Loucy (cell line): ENCODE data around the gene HSDL1.

Source experiments
- H2AFZ ChIP-seq: fragments of 200-600 bp; sonication (generic); 2 replicates; pipeline ENCODE4 v1.6.0; 2016; ENCODE audit warnings: antibody characterized with exemption, mild to moderate bottlenecking, low read length, moderate library complexity
- H3F3A ChIP-seq: fragments of 200-600 bp; 2 replicates; pipeline ENCODE4 v1.6.0; 2016; ENCODE audit warnings: antibody characterized with exemption, low read depth, mild to moderate bottlenecking
- H3K27me3 ChIP-seq: fragments of 200-600 bp; sonication (generic); 2 replicates; pipeline ENCODE4 v1.6.1; 2014; ENCODE audit warnings: low read length, mild to moderate bottlenecking; ENCODE audit not compliant: insufficient read depth, poor library complexity, severe bottlenecking
- H3K36me3 ChIP-seq: fragments of 200-600 bp; sonication (generic); 2 replicates; pipeline ENCODE4 v1.6.1; 2016; ENCODE audit warnings: low read length; ENCODE audit not compliant: insufficient read depth
- H3K4me1 ChIP-seq: fragments of 200-600 bp; sonication (generic); 2 replicates; pipeline ENCODE4 v1.5.1; 2014; ENCODE audit warnings: low read length, mild to moderate bottlenecking; ENCODE audit not compliant: insufficient read depth, poor library complexity, severe bottlenecking
- H3K4me2 ChIP-seq: fragments of 200-600 bp; sonication (generic); 2 replicates; pipeline ENCODE4 v1.6.0; 2014; ENCODE audit warnings: antibody characterized with exemption, low read length, low read depth, mild to moderate bottlenecking; ENCODE audit not compliant: poor library complexity, severe bottlenecking
- H3K4me3 ChIP-seq: fragments of 200-600 bp; sonication (generic); 2 replicates; pipeline ENCODE4 v1.5.1; 2014; ENCODE audit warnings: low read length, mild to moderate bottlenecking, mixed read lengths; ENCODE audit not compliant: poor library complexity, severe bottlenecking
- H3K79me2 ChIP-seq: fragments of 200-600 bp; sonication (generic); 2 replicates; pipeline ENCODE4 v1.6.1; 2014; ENCODE audit warnings: low read length; ENCODE audit not compliant: insufficient read depth
- H3K9ac ChIP-seq: fragments of 200-600 bp; sonication (generic); 2 replicates; pipeline ENCODE4 v1.6.0; 2014; ENCODE audit warnings: mild to moderate bottlenecking, low read depth, low read length, moderate library complexity; ENCODE audit not compliant: poor library complexity, severe bottlenecking
- H3K9me2 ChIP-seq: fragments of 200-600 bp; sonication (generic); replicated peaks from 2 replicates; pipeline ENCODE4 v1.6.1; 2016; ENCODE audit warnings: low read depth, low read length, mixed read lengths
- H3K9me3 ChIP-seq: fragments of 200-600 bp; sonication (generic); 2 replicates; pipeline ENCODE4 v1.6.1; 2014; ENCODE audit warnings: mild to moderate bottlenecking, antibody characterized with exemption, low read length, low read depth; ENCODE audit not compliant: insufficient read depth
- H4K20me1 ChIP-seq: fragments of 200-600 bp; sonication (generic); 2 replicates; pipeline ENCODE4 v1.6.0; 2014; ENCODE audit warnings: antibody characterized with exemption, low read length, mild to moderate bottlenecking; ENCODE audit not compliant: insufficient read depth, poor library complexity, severe bottlenecking
- EZH2phosphoT487 ChIP-seq: fragments of 200-600 bp; IDR thresholded peaks from 2 replicates; pipeline ENCODE4 v1.6.1; 2018; ENCODE audit warnings: antibody characterized with exemption, mild to moderate bottlenecking, moderate library complexity, borderline replicate concordance
- TF ChIP-seq, protein P1 (sequence below): fragments of 200-600 bp; sonication (generic); conservative IDR thresholded peaks from 2 replicates; pipeline ENCODE4 v1.5.1; 2014; ENCODE audit warnings: mild to moderate bottlenecking, antibody characterized with exemption, low read length

Gene HSDL1

DNA sequence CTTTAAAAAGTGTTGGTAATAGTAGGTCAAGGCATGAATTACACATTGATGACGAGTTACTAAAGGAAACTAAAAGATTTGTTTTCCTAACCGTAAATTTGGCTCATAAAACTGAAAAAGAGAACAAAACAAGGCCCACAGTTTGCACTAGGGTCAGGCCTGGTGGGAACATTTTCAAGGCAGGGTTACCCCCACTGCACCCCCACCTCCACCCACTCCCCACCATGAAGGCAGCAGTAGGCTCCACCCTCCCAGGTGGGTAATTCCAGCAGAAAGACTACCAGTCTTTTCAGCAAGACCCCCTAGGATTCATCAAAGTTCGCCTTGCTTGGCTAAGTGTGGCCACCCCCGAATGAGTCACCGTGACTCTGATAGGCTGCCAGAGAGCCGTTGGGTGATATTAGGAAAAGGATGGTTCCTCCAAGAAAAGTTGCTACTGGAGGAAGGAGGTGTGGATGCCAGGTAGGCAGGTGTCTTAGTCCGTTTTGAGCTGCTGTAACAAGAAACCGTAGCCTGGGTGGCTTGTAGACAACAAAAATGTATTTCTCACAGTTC lies 8.8 kb upstream of the HSDL1 start:
- H3K27me3 ChIP-seq, result no peaks in the 10 kb centered on the region
- H3K4me1 ChIP-seq, result no peaks in the 10 kb centered on the region
- no peak for TF ChIP-seq EZH2phosphoT487
- TF ChIP-seq, protein P1, sequence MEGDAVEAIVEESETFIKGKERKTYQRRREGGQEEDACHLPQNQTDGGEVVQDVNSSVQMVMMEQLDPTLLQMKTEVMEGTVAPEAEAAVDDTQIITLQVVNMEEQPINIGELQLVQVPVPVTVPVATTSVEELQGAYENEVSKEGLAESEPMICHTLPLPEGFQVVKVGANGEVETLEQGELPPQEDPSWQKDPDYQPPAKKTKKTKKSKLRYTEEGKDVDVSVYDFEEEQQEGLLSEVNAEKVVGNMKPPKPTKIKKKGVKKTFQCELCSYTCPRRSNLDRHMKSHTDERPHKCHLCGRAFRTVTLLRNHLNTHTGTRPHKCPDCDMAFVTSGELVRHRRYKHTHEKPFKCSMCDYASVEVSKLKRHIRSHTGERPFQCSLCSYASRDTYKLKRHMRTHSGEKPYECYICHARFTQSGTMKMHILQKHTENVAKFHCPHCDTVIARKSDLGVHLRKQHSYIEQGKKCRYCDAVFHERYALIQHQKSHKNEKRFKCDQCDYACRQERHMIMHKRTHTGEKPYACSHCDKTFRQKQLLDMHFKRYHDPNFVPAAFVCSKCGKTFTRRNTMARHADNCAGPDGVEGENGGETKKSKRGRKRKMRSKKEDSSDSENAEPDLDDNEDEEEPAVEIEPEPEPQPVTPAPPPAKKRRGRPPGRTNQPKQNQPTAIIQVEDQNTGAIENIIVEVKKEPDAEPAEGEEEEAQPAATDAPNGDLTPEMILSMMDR, result no peak
- no peaks in the 10 kb centered on the region for H3K36me3 ChIP-seq
- no peaks in the 10 kb centered on the region for H4K20me1 ChIP-seq
- H3K4me2 ChIP-seq, result no peak overlapping the region
- no peaks in the 10 kb centered on the region for H3K9me3 ChIP-seq
- no peaks in the 10 kb centered on the region for H3K9me2 ChIP-seq
- H3F3A ChIP-seq, result no peaks in the 10 kb centered on the region
- no peak overlapping the region for H3K4me3 ChIP-seq
- H2AFZ ChIP-seq, result no peak overlapping the region
- H3K9ac ChIP-seq, result no peak overlapping the region
- H3K79me2 ChIP-seq, result no peaks in the 10 kb centered on the region

DNA sequence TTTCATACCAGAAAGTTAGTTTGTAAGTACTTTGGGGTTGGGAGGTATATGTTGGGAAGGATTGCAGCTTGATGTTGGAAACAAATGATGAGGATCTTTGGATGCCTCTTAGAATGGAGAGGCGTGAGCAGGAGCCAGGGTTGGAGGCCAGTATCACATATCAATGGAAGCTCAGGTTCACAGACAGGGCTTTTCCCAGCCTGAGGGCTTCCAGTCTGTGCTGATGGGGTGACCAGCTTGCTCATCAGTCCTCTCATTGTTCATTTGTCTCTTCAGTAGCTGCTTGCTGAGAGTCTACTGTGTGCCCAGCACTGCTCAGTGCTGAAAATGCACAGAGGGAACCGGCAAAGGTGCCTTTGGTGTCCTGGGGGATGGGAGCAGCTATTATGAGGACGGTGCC lies 5.9 kb upstream of the HSDL1 start:
- H2AFZ ChIP-seq, result no peak overlapping the region
- no peak overlapping the region for H3K4me3 ChIP-seq
- no peaks in the 10 kb centered on the region for H3K79me2 ChIP-seq
- H3K9me2 ChIP-seq, result no peaks in the 10 kb centered on the region
- no peak overlapping the region for H3K9ac ChIP-seq
- TF ChIP-seq, protein P1, result no peak
- TF ChIP-seq EZH2phosphoT487, result no peak
- no peak overlapping the region for H3K4me2 ChIP-seq
- H3K36me3 ChIP-seq, result no peaks in the 10 kb centered on the region
- no peaks in the 10 kb centered on the region for H3K27me3 ChIP-seq
- H4K20me1 ChIP-seq, result no peaks in the 10 kb centered on the region
- H3K4me1 ChIP-seq, result no peaks in the 10 kb centered on the region
- H3K9me3 ChIP-seq, result no peaks in the 10 kb centered on the region
- H3F3A ChIP-seq, result no peaks in the 10 kb centered on the region

DNA sequence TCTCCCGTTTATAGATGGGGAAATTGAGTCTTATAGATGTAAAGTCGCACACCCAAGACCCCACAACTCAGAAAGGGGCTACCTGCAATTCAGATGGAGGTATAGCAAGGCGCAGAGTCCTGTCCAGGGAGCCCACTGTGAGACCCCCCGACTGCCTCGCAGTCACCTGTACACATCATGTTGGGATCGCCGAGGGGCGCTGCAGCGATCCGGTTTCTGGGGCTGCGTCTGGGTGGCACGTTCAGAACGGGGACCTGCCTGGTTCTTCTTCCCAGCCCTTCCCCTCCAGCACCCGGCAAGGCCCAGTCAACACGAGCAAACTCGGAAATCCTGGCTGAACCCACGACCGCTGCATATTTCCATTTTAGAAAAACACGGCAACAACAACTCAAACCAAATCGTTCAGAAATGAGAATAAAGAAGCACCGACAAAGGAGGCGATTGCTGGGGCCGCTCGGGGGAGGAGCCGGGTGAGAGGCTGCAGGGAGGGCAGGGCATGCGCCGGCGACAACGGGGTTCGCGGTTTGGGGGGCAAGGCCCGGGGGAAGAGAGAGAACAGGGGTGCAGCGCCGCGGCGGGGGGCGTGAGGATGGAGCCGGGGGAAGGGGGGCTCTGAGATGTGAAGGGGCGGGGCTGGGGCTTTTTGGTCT lies 643 bp downstream of the HSDL1 start:
- Histone ChIP-seq H4K20me1 (peaks cover 16% of the 10 kb centered on the region), H3K9ac (peak overlapping the region; percentile 79), H3F3A (no peaks in the 10 kb centered on the region; the same call in 1 of the 2 replicates), H3K79me2 (peaks cover 52% of the 10 kb centered on the region), H3K4me3 (peak overlapping the region; percentile 82), H3K4me1 (peaks cover 29% of the 10 kb centered on the region), H3K4me2 (peak overlapping the region; percentile 89), H3K9me2 (no peaks in the 10 kb centered on the region), H2AFZ (peak overlapping the region; percentile 20; the same call in 1 of the 2 replicates), H3K36me3 (no peaks in the 10 kb centered on the region), H3K27me3 (no peaks in the 10 kb centered on the region), H3K9me3 (no peaks in the 10 kb centered on the region)
- TF ChIP-seq, protein P1, result peak; percentile 38
- TF ChIP-seq EZH2phosphoT487, result no peak
